ENCODE results near the gene NDEL1.

GRCh38 chr17:8406174-8406573 lies 29.5 kb upstream of the NDEL1 start:
- TF ChIP-seq EGR1 (IDR thresholded peaks at IDR 0.05) (no peak), FOXM1 (IDR thresholded peaks at IDR 0.05; ENCODE audit: borderline replicate concordance, low read depth) (no peak), REST (IDR thresholded peaks at IDR 0.05; ENCODE audit: low read depth) (no peak), YY1 (IDR thresholded peaks at IDR 0.05; ENCODE audit: low read depth) (no peak), RAD21 (IDR thresholded peaks at IDR 0.05; ENCODE audit: low read depth) (no peak), ZBTB7A (IDR thresholded peaks at IDR 0.05; ENCODE audit: low read depth) (no peak), TCF12 (IDR thresholded peaks at IDR 0.05; ENCODE audit: low read depth) (no peak), EP300 (IDR thresholded peaks at IDR 0.05; ENCODE audit: borderline replicate concordance) (no peak), CREB1 (IDR thresholded peaks at IDR 0.05; ENCODE audit: low read depth) (no peak), TEAD4 (IDR thresholded peaks at IDR 0.05) (no peak), NFIC (IDR thresholded peaks at IDR 0.05) (no peak)

All from Ishikawa (cell line).